Posterior cingulate gyrus (tissue), 11 donors: Measurements from ENCODE around the gene HSD17B4.
"Not testable (repeated sequence)": the region's sequence is repeated elsewhere in the genome, so short reads cannot be mapped to it uniquely, and the experiment has no call there.

Experiments
- DNase-seq, 10 donors: peaks; one replicate each; pipeline versions ENCODE4 v3.0.0 to v3.0.0-alpha.2; 2020 to 2021; ENCODE audit warnings: mixed read lengths in 3 of 10
- intact Hi-C: fragments of 100-400 bp; cut with DNase I; formaldehyde crosslinking; loops from one replicate; pipeline ENCODE4 v1.15.1; 2023

The HSD17B4 gene

GRCh38 chr5:119470851-119471451 is 18.7 kb downstream of the HSD17B4 start:
- intact Hi-C loops: loop anchor here (2.0 kb wide), 1 partner anchor 274 kb away; no protein-coding TSS in a partner anchor
- peak in 2 of 10 donors; percentile 20 to 49 for DNase-seq

GRCh38 chr5:119473241-119473640 is 20.9 kb downstream of the HSD17B4 start:
- DNase-seq: peak in 1 of 10 donors; percentile 37
- intact Hi-C loops: no loop called here

GRCh38 chr5:119476341-119476740 is 24.0 kb downstream of the HSD17B4 start:
- intact Hi-C loops: no loop called here
- DNase-seq: no peak

GRCh38 chr5:119478781-119479180 is 26.5 kb downstream of the HSD17B4 start:
- intact Hi-C loops: no loop called here
- DNase-seq: no peak

GRCh38 chr5:119480629-119481028 is 28.3 kb downstream of the HSD17B4 start:
- intact Hi-C loops, DNase-seq: not testable (repeated sequence)

GRCh38 chr5:119483155-119483554 is 30.9 kb downstream of the HSD17B4 start:
- no peak for DNase-seq
- intact Hi-C loops: no loop called here

- no peak for DNase-seq
- intact Hi-C loops: no loop called here
These were observed 32.6 kb downstream of the HSD17B4 start for GRCh38 chr5:119484884-119485283.

- DNase-seq: no peak
- intact Hi-C loops: no loop called here
These were observed 49.4 kb downstream of the HSD17B4 start for GRCh38 chr5:119501671-119502179.

GRCh38 chr5:119503939-119504338 is 51.6 kb downstream of the HSD17B4 start:
- intact Hi-C loops, DNase-seq: not testable (repeated sequence)

GRCh38 chr5:119512277-119512676 is 60.0 kb downstream of the HSD17B4 start:
- DNase-seq: no peak
- intact Hi-C loops: no loop called here

- intact Hi-C loops: no loop called here
- DNase-seq: no peak
These were observed 62.9 kb downstream of the HSD17B4 start for GRCh38 chr5:119515192-119515591.

GRCh38 chr5:119517115-119517514 is 64.8 kb downstream of the HSD17B4 start:
- intact Hi-C loops: not testable (repeated sequence)
- peak in 3 of 10 donors; percentile 57 to 68 (median 66) for DNase-seq

GRCh38 chr5:119521232-119521631 is 68.9 kb downstream of the HSD17B4 start:
- no peak for DNase-seq
- intact Hi-C loops: no loop called here

GRCh38 chr5:119522841-119523240 is 70.5 kb downstream of the HSD17B4 start:
- intact Hi-C loops: no loop called here
- no peak for DNase-seq

GRCh38 chr5:119524485-119524884 is 72.2 kb downstream of the HSD17B4 start:
- intact Hi-C loops: no loop called here
- DNase-seq: no peak

GRCh38 chr5:119527351-119527750 is 75.1 kb downstream of the HSD17B4 start:
- no peak for DNase-seq
- intact Hi-C loops: no loop called here

- intact Hi-C loops: no loop called here
- DNase-seq: no peak
These were observed 77.5 kb downstream of the HSD17B4 start for GRCh38 chr5:119529811-119530210.

GRCh38 chr5:119532637-119533036 is 80.3 kb downstream of the HSD17B4 start:
- intact Hi-C loops: no loop called here
- no peak for DNase-seq

GRCh38 chr5:119537704-119538103 is 85.4 kb downstream of the HSD17B4 start:
- intact Hi-C loops: no loop called here
- no peak for DNase-seq

- DNase-seq: no peak
- intact Hi-C loops: no loop called here
These were observed 89.4 kb downstream of the HSD17B4 start for GRCh38 chr5:119541716-119542115.

- intact Hi-C loops: no loop called here
These were observed 99.5 kb downstream of the HSD17B4 start for GRCh38 chr5:119551819-119552218.

GRCh38 chr5:119554597-119554996 is 102.3 kb downstream of the HSD17B4 start:
- no peak for DNase-seq
- intact Hi-C loops: no loop called here

More at GRCh38 chr5:119551819-119552218, 99.5 kb downstream of the HSD17B4 start:
- DNase-seq: no peak

GRCh38 chr5:119570910-119571309 is 118.6 kb downstream of the HSD17B4 start:
- intact Hi-C loops: no loop called here
- DNase-seq: no peak
